ENCODE data around the gene PPM1E.
"Not testable (repeated sequence)": the region's sequence is repeated elsewhere in the genome, so short reads cannot be mapped to it uniquely, and the experiment has no call there.

The PPM1E gene

GRCh38 chr17:58840820-58841612 lies 85.4 kb downstream of the PPM1E start:
- no peak for ATAC-seq
- no peak for DNase-seq

GRCh38 chr17:58846413-58846812 lies 90.8 kb downstream of the PPM1E start:
- not testable (repeated sequence) for DNase-seq, ATAC-seq

GRCh38 chr17:58850106-58850505 lies 94.5 kb downstream of the PPM1E start:
- DNase-seq, ATAC-seq: not testable (repeated sequence)

- ATAC-seq (no peak), DNase-seq (no peak)
Observed at GRCh38 chr17:58865301-58865700, 109.6 kb downstream of the PPM1E start.

GRCh38 chr17:58870747-58871146 lies 115.1 kb downstream of the PPM1E start:
- ATAC-seq (no peak), DNase-seq (no peak)

DNA sequence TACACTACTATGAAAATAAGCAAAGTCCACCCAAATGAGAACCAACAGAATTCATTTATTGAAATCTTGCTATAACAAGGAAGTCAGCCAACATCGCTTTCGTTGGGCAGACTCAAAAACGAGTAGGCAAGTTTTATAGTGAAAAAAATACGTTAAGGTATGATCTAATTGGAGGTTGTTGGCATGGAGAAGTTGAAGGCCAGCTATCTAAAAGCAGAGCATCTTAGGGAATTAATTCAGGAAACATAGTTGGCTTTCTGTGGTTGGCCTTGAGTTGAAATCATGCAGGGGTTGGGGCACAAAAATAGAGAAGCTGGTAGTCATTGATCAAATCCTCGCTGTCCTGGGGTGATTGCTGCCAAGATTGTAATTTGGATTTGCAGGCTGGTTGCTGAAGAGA lies 118.3 kb downstream of the PPM1E start:
- DNase-seq (no peak), ATAC-seq (no peak)

GRCh38 chr17:58875261-58875660 lies 119.6 kb downstream of the PPM1E start:
- peak; percentile 40 for ATAC-seq
- DNase-seq: no peak

- ATAC-seq: no peak
- DNase-seq: no peak
Observed at GRCh38 chr17:58884161-58884560, 128.5 kb downstream of the PPM1E start.

DNA sequence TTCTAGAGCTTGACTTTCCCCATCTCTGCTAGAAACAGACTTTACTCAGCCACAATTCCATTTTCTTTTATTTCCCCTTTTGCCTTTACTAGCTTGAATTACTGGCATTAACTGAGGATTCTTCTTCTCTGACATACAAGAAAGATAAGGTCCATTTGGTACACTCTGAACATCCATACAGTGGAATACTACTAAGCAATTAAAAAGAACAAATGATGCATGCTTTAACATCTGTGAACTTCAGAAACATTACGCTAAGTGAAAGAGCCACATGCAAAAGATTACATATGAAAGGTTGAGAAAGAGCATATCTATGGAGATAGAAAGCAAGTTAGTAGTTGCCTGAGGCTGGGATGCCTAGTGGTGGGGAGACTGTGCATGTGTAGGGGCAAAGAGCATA lies 130.9 kb downstream of the PPM1E start:
- ATAC-seq: no peak
- no peak for DNase-seq

DNA sequence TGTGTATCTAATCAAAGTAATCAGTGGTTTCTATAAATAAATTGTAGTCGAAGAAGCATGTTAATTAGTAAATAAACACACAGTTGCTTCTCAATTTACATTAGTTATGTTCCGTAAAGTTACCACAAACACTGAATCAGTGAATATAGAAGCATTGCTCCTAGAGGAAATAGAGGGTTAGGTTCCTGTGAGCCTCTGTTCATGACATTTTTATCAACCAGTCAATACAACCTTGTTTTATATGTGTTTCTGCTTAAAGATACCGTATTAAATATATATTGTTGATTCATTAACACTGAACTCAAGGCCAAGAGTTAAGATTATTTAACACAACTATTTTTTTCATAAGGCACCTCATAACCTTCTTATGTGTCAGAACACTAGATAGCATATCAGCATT lies 134.3 kb downstream of the PPM1E start:
- DNase-seq (no peak), ATAC-seq (no peak)

DNA sequence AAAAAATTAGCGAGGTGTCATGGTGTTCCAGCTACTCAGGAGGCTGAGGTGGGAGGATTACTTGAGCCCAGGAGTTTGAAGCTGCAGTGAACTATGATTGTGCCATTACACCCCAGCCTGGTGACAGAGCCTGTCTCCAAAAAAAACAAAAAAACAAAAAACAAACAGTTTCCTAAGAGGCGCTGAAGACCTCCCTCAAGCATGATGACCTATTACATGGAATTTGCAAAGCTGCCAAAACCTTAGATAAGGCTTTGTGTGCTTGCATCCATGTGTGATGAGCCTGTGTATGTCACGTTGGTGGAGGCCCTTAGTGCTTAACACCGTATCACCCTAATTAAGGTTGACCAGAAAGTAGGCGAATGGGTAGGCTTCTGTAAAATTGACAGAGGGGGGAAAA lies 143.5 kb downstream of the PPM1E start:
- DNase-seq: no peak
- no peak for ATAC-seq

- DNase-seq: no peak
- ATAC-seq: no peak
Observed at GRCh38 chr17:58902322-58902721, 146.7 kb downstream of the PPM1E start.

DNA sequence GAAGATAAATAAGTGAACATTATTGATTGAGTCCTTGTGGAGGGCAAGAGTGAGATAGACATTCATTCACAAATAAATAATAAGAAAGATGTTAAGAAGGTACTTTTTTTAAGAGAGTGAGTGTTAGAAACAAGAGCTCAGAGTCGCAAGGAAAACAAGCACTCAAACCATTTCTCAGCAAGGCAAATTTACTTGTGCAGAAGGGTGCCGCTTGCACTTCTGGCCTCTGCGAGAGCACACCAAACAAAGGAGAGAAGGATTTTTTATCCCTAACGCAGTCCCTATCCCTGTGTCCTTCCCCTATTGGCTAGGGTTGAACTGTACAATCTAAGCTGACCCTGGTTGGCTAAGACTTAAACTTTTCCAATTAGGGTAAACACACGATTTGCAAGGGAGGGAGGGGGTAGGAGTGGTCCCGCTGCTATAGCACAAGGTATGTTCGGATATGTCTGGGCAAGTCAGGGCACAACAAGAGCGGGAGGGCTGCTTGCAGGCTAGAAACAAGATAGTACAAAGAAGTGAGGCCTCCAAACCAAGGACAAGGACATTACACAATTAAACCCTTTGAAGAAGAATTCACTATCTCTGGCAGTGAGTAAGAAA lies 156.2 kb downstream of the PPM1E start:
- DNase-seq (no peak), ATAC-seq (no peak)

DNA sequence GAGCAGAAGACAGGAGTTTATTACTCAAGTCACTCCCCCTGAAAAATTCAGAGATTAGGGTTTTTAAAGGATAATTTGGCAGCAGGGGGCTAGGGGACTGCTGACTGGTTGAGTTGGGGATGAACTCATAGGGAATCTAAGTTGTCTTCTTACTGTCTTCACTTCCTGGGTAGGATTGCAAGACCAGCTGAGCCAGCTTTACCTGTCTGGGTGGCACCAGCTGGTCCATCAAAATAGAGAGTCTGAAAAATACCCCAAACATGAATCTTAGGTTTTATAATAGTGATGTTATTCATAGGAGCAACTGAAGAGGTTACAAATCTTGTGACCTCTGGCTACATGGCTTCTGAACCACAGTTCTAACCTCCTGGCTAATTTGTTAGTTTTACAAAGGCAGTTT lies 157.9 kb downstream of the PPM1E start:
- ATAC-seq (no peak), DNase-seq (no peak)

- DNase-seq: no peak
- no peak for ATAC-seq
Observed at GRCh38 chr17:58913971-58914769, 158.5 kb downstream of the PPM1E start.

DNA sequence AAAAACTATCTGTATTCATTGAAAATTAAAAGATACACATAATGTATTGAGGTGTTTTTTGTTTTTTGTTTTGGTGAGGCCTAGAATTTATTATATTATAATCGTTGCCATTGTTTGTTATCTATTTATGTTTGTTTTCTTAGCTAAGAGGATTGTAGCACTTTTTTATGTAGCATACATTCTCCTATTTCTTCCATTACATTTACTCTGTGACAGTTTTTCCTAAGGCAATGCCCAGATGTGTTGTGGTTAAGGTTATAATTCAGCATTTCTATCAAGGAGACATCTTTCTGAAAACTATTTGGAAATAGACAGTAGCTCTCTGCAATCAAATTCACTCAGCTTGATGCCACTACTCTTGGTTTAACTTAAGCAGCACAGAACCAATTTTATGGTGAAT lies 161.6 kb downstream of the PPM1E start:
- ATAC-seq (no peak), DNase-seq (no peak)

GRCh38 chr17:58918072-58918471 lies 162.4 kb downstream of the PPM1E start:
- ATAC-seq (no peak), DNase-seq (no peak)

- no peak for ATAC-seq
- no peak for DNase-seq
Observed at GRCh38 chr17:58918884-58919283, 163.2 kb downstream of the PPM1E start.

DNA sequence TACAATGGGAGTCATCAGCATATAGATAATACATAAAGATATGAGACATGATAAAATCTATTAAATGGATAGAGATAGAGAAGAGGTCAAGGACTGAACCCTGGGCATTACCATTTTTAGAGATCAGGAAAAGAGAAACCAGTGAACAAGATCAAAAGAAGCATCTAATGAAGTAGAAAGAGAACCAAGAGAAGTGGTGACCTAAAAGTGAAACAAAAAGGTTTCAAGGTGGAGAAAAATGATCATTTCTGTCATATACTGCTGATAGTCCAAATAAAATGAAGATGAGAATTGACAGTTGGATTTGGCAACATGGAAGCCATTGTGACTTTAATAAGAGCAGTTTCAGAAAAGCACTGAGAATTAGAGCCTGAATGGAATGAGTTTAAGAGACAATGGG lies 165.1 kb downstream of the PPM1E start:
- ATAC-seq: no peak
- no peak for DNase-seq

- ATAC-seq (no peak), DNase-seq (no peak)
Observed at GRCh38 chr17:58932956-58933355, 177.3 kb downstream of the PPM1E start.

GRCh38 chr17:58936295-58936694 lies 180.6 kb downstream of the PPM1E start:
- no peak for DNase-seq

GRCh38 chr17:58944166-58944565 lies 188.5 kb downstream of the PPM1E start:
- DNase-seq (no peak), ATAC-seq (no peak)

More at GRCh38 chr17:58936295-58936694, 180.6 kb downstream of the PPM1E start:
- no peak for ATAC-seq

GRCh38 chr17:58947411-58947810 lies 191.8 kb downstream of the PPM1E start:
- DNase-seq (no peak), ATAC-seq (no peak)
